SHP77 treated with DMSO at 0.1 percent for 48 hours (cell line): ENCODE results near the gene TEPSIN.

ENCODE experiments used
- DNase-seq: peaks from one replicate; lab custom pipeline; 2025; lab: John Stamatoyannopoulos, UW

The TEPSIN gene

GRCh38 chr17:81270279-81270678, 31.4 kb upstream of the TEPSIN start:
- no peak for DNase-seq

GRCh38 chr17:81267390-81268067, 28.7 kb upstream of the TEPSIN start:
- DNase-seq: no peak

- DNase-seq: no peak
Observed at GRCh38 chr17:81265576-81265975, 26.7 kb upstream of the TEPSIN start.

- DNase-seq: no peak
Observed at GRCh38 chr17:81264640-81265039, 25.8 kb upstream of the TEPSIN start.

GRCh38 chr17:81263371-81264181, 24.7 kb upstream of the TEPSIN start:
- no peak for DNase-seq

GRCh38 chr17:81261582-81262336, 22.9 kb upstream of the TEPSIN start:
- no peak for DNase-seq

- DNase-seq: no peak
Observed at GRCh38 chr17:81261096-81261495, 22.2 kb upstream of the TEPSIN start.

- DNase-seq: no peak
Observed at GRCh38 chr17:81260641-81261040, 21.8 kb upstream of the TEPSIN start.

- no peak for DNase-seq
Observed at GRCh38 chr17:81260171-81260570, 21.3 kb upstream of the TEPSIN start.

GRCh38 chr17:81259058-81259605, 20.3 kb upstream of the TEPSIN start:
- no peak for DNase-seq

GRCh38 chr17:81258292-81258691, 19.4 kb upstream of the TEPSIN start:
- no peak for DNase-seq

- no peak for DNase-seq
Observed at GRCh38 chr17:81257533-81257932, 18.7 kb upstream of the TEPSIN start.

GRCh38 chr17:81256616-81257015, 17.8 kb upstream of the TEPSIN start:
- no peak for DNase-seq

GRCh38 chr17:81254955-81255717, 16.3 kb upstream of the TEPSIN start:
- DNase-seq: peak; percentile 34

- no peak for DNase-seq
Observed at GRCh38 chr17:81253358-81254131, 14.7 kb upstream of the TEPSIN start.

- no peak for DNase-seq
Observed at GRCh38 chr17:81252987-81253329, 14.1 kb upstream of the TEPSIN start.

- DNase-seq: no peak
Observed at GRCh38 chr17:81252326-81252986, 13.6 kb upstream of the TEPSIN start.

GRCh38 chr17:81251709-81252301, 12.9 kb upstream of the TEPSIN start:
- DNase-seq: peak; percentile 93

GRCh38 chr17:81251094-81251708, 12.3 kb upstream of the TEPSIN start:
- DNase-seq: no peak
